HEK293 (cell line): ENCODE results near the gene MIER3.

Source experiments
- PRDM1 ChIP-seq: fragments of 450-650 bp; formaldehyde crosslinking; IDR thresholded peaks from 2 replicates; pipeline ENCODE4; 2016; ENCODE audit warnings: missing biosample characterization, missing genetic modification characterization
- SALL2 ChIP-seq: fragments of 450-650 bp; formaldehyde crosslinking; IDR thresholded peaks from 2 replicates; pipeline ENCODE4 v1.5.0; 2017; ENCODE audit warnings: missing biosample characterization, mild to moderate bottlenecking, missing genetic modification characterization, borderline replicate concordance
- TCF7L2 ChIP-seq: IDR thresholded peaks from 2 replicates; pipeline ENCODE4 v1.6.1; 2011; ENCODE audit warnings: low read depth, mild to moderate bottlenecking, inconsistent platforms, low read length, moderate library complexity, borderline replicate concordance
- TRIM28 ChIP-seq: IDR thresholded peaks from 2 replicates; pipeline ENCODE4 v1.6.1; 2011; ENCODE audit warnings: low read length, control low read depth, borderline replicate concordance
- YY1 ChIP-seq: fragments of 450-650 bp; formaldehyde crosslinking; IDR thresholded peaks from 2 replicates; pipeline ENCODE4 v1.5.1; 2018; ENCODE audit warnings: missing biosample characterization, missing genetic modification characterization
- ZNF132 ChIP-seq: fragments of 450-650 bp; formaldehyde crosslinking; IDR thresholded peaks from 2 replicates; pipeline ENCODE4 v1.5.1; 2017; ENCODE audit warnings: missing biosample characterization, missing genetic modification characterization, borderline replicate concordance
- ZNF16 ChIP-seq: fragments of 450-650 bp; formaldehyde crosslinking; IDR thresholded peaks from 2 replicates; pipeline ENCODE4 v1.5.1; 2016; ENCODE audit warnings: low read depth, missing biosample characterization, missing genetic modification characterization
- ZNF19 ChIP-seq: fragments of 450-650 bp; formaldehyde crosslinking; IDR thresholded peaks from 2 replicates; pipeline ENCODE4; 2016; ENCODE audit warnings: missing biosample characterization, missing genetic modification characterization, low read depth
- ZNF274 ChIP-seq, 2 experiments: fragments of 200-500 bp in 1 of 2; fragments of 450-650 bp in 1 of 2; sonication (Bioruptor generic) in 1 of 2; formaldehyde crosslinking in 1 of 2; IDR thresholded peaks; 2 replicates each; pipeline versions ENCODE4 v1.5.1 to v1.6.1; 2014 to 2016; ENCODE audit warnings: borderline replicate concordance in 1 of 2, inconsistent platforms in 1 of 2, low read length in 1 of 2, missing biosample characterization in 1 of 2, missing genetic modification characterization in 1 of 2
- ZNF350 ChIP-seq: fragments of 450-650 bp; formaldehyde crosslinking; IDR thresholded peaks from 2 replicates; pipeline ENCODE4 v1.5.0; 2017; ENCODE audit warnings: missing biosample characterization, mild to moderate bottlenecking, missing genetic modification characterization
- ZNF585B ChIP-seq: fragments of 450-650 bp; formaldehyde crosslinking; IDR thresholded peaks from 2 replicates; pipeline ENCODE4 v1.5.1; 2016; ENCODE audit warnings: missing biosample characterization, missing genetic modification characterization
- ZNF596 ChIP-seq: fragments of 450-650 bp; IDR thresholded peaks from 2 replicates; pipeline ENCODE4 v1.5.0; 2018; ENCODE audit warnings: missing biosample characterization, mild to moderate bottlenecking, missing genetic modification characterization, moderate library complexity
- ZNF629 ChIP-seq: fragments of 450-650 bp; formaldehyde crosslinking; IDR thresholded peaks from 2 replicates; pipeline ENCODE4 v1.5.1; 2017; ENCODE audit warnings: missing biosample characterization, missing genetic modification characterization
- TF ChIP-seq, protein P1 (sequence below): fragments of 450-650 bp; formaldehyde crosslinking; IDR thresholded peaks from 2 replicates; pipeline ENCODE4 v1.5.1; 2016; ENCODE audit warnings: missing biosample characterization, missing genetic modification characterization

DNA sequence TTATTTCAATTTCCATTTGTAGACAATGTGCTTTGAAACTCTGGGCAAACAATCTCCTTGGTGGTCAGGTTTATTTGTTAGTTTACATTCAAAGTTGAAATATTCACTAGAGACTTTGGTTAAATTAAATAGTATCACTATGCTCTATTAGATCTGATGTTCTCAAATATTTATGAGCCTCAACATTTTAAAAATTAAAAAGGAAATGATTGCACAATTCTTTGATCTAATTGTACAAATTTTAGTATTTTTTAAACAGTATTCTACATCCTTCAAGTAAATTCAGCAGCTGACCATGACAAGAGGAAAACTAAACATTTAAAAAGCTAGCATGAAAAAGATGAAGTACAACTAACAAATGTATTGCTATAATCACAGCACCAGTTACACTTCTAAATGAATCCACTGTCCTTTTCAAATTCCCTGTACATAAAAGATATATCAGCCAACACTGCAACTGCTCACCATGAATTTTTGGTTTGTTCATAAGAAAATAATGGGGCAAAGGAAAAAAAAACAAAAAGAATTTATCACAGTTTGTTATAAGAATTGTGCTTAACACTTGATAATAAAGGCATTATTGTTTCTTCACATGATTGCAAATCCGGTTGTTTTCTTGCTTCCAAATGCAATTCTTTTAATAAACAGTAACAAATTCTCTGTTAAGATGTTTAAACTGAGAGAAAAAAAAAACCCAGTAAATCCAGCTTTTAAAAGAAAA, 31.8 kb downstream of the MIER3 start:
- TF ChIP-seq ZNF629 (tag by site-specific recombination) (no peak), ZNF350 (tag by site-specific recombination) (no peak), ZNF16 (tag by site-specific recombination) (no peak), ZNF132 (tag by site-specific recombination) (no peak), YY1 (tag by site-specific recombination) (no peak), TRIM28 (no peak), SALL2 (tag by site-specific recombination) (no peak), ZNF585B (tag by site-specific recombination) (no peak), TCF7L2 (no peak), ZNF274 (IDR thresholded peaks at IDR 0.05; ENCODE audit: low read length) (no peak), ZNF274 (tag by site-specific recombination; IDR thresholded peaks at IDR 0.05; ENCODE audit: borderline replicate concordance) (no peak), ZNF19 (tag by site-specific recombination) (no peak), PRDM1 (no peak), ZNF596 (tag by site-specific recombination) (no peak)
- TF ChIP-seq, protein P1, sequence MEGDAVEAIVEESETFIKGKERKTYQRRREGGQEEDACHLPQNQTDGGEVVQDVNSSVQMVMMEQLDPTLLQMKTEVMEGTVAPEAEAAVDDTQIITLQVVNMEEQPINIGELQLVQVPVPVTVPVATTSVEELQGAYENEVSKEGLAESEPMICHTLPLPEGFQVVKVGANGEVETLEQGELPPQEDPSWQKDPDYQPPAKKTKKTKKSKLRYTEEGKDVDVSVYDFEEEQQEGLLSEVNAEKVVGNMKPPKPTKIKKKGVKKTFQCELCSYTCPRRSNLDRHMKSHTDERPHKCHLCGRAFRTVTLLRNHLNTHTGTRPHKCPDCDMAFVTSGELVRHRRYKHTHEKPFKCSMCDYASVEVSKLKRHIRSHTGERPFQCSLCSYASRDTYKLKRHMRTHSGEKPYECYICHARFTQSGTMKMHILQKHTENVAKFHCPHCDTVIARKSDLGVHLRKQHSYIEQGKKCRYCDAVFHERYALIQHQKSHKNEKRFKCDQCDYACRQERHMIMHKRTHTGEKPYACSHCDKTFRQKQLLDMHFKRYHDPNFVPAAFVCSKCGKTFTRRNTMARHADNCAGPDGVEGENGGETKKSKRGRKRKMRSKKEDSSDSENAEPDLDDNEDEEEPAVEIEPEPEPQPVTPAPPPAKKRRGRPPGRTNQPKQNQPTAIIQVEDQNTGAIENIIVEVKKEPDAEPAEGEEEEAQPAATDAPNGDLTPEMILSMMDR (tag by site-specific recombination) = no peak
